GM18498 (cell line): Measurements from ENCODE around the gene TNS4.

ENCODE experiments used
- ATAC-seq: cut with Tn5 transposase; IDR thresholded peaks from one replicate; pipeline ENCODE4 v1.9.1; 2021; ENCODE audit warnings: mild to moderate bottlenecking, moderate library complexity; ENCODE audit not compliant: unreplicated experiment

Gene TNS4

GRCh38 chr17:40535924-40536294 is 34.5 kb upstream of the TNS4 start:
- no peak for ATAC-seq

- ATAC-seq: no peak
Observed at GRCh38 chr17:40535438-40535837, 34.0 kb upstream of the TNS4 start.

GRCh38 chr17:40534371-40535189 is 33.2 kb upstream of the TNS4 start:
- ATAC-seq: no peak

GRCh38 chr17:40533896-40534295 is 32.5 kb upstream of the TNS4 start:
- ATAC-seq: no peak

GRCh38 chr17:40532520-40533253 is 31.3 kb upstream of the TNS4 start:
- no peak for ATAC-seq

- peak; percentile 42 for ATAC-seq
Observed at GRCh38 chr17:40531051-40531991, 29.9 kb upstream of the TNS4 start.

- no peak for ATAC-seq
Observed at GRCh38 chr17:40530531-40530994, 29.1 kb upstream of the TNS4 start.

- ATAC-seq: no peak
Observed at GRCh38 chr17:40529991-40530390, 28.6 kb upstream of the TNS4 start.

GRCh38 chr17:40528692-40529417 is 27.4 kb upstream of the TNS4 start:
- no peak for ATAC-seq

- no peak for ATAC-seq
Observed at GRCh38 chr17:40526668-40527067, 25.2 kb upstream of the TNS4 start.

GRCh38 chr17:40525294-40525693 is 23.9 kb upstream of the TNS4 start:
- ATAC-seq: no peak

GRCh38 chr17:40524243-40524965 is 23.0 kb upstream of the TNS4 start:
- no peak for ATAC-seq

- ATAC-seq: no peak
Observed at GRCh38 chr17:40522961-40523310, 21.5 kb upstream of the TNS4 start.

- ATAC-seq: no peak
Observed at GRCh38 chr17:40522250-40522960, 21.0 kb upstream of the TNS4 start.

GRCh38 chr17:40520991-40521453 is 19.6 kb upstream of the TNS4 start:
- ATAC-seq: no peak

- no peak for ATAC-seq
Observed at GRCh38 chr17:40519089-40519775, 17.8 kb upstream of the TNS4 start.

- ATAC-seq: no peak
Observed at GRCh38 chr17:40518401-40519088, 17.1 kb upstream of the TNS4 start.

GRCh38 chr17:40517981-40518380 is 16.6 kb upstream of the TNS4 start:
- no peak for ATAC-seq
